Kidney epithelial cell (primary cell): ENCODE data around the gene SHC3. TPM values are rescaled to one million over a fixed set of nuclear protein-coding genes. Genes with fewer than 3 reads are reported as not detected.

ENCODE experiments used
- DNase-seq: peaks from one replicate; pipeline ENCODE4 v3.0.0-alpha.2; 2010; ENCODE audit warnings: low read depth
- H3K27me3 ChIP-seq: 2 replicates; pipeline ENCODE4 v1.6.0; 2011; ENCODE audit warnings: low read length; ENCODE audit not compliant: control insufficient read depth, insufficient read depth
- H3K36me3 ChIP-seq: 2 replicates; pipeline ENCODE4 v1.5.1; 2011; ENCODE audit warnings: low read length; ENCODE audit not compliant: control insufficient read depth, insufficient read depth
- H3K4me3 ChIP-seq: 2 replicates; pipeline ENCODE4 v1.5.1; 2011; ENCODE audit warnings: low read depth, mild to moderate bottlenecking, control low read depth, low read length
- CTCF ChIP-seq: IDR thresholded peaks from 2 replicates; pipeline ENCODE4 v1.5.1; 2011; ENCODE audit warnings: mild to moderate bottlenecking, moderate library complexity, low read length, control low read depth, inconsistent platforms; ENCODE audit not compliant: insufficient read depth, poor library complexity, severe bottlenecking
- total RNA-seq: library from RNA; depleted of rRNA; stranded (reverse); fragments of >200 nt; gene quantifications from 2 replicates; pipeline ENCODE4 v1.2.3, GENCODE V29; 2015

The SHC3 gene
- total RNA-seq, 1 donor from 2014 or later: 2.9 TPM

- no peak for DNase-seq
- no peak for TF ChIP-seq CTCF
- H3K27me3 ChIP-seq: no peaks in the 10 kb centered on the region
- no peaks in the 10 kb centered on the region for H3K36me3 ChIP-seq
- no peak overlapping the region for H3K4me3 ChIP-seq
Observed at GRCh38 chr9:89015336-89015735, 163.3 kb downstream of the SHC3 start.

- TF ChIP-seq CTCF: no peak
- Histone ChIP-seq H3K27me3 (no peaks in the 10 kb centered on the region), H3K4me3 (no peak overlapping the region), H3K36me3 (no peaks in the 10 kb centered on the region)
- DNase-seq: no peak
Observed at GRCh38 chr9:89014153-89014552, 164.5 kb downstream of the SHC3 start.

- H3K36me3 ChIP-seq: no peaks in the 10 kb centered on the region
- no peak for DNase-seq
- H3K27me3 ChIP-seq: no peaks in the 10 kb centered on the region
- no peak overlapping the region for H3K4me3 ChIP-seq
- no peak for TF ChIP-seq CTCF
Observed at GRCh38 chr9:89013660-89014059, 165.0 kb downstream of the SHC3 start.

GRCh38 chr9:89012294-89013042 lies 166.2 kb downstream of the SHC3 start:
- DNase-seq: no peak
- Histone ChIP-seq H3K36me3 (no peaks in the 10 kb centered on the region), H3K27me3 (no peaks in the 10 kb centered on the region), H3K4me3 (no peak overlapping the region)
- TF ChIP-seq CTCF: no peak

GRCh38 chr9:89011683-89012082 lies 166.9 kb downstream of the SHC3 start:
- Histone ChIP-seq H3K4me3 (no peak overlapping the region), H3K36me3 (no peaks in the 10 kb centered on the region), H3K27me3 (no peaks in the 10 kb centered on the region)
- no peak for TF ChIP-seq CTCF
- no peak for DNase-seq
